Caco-2 (cell line): Measurements from ENCODE around the gene KIF18B. TPM values are rescaled to one million over a fixed set of nuclear protein-coding genes. Genes with fewer than 3 reads are reported as not detected.

Source experiments
- BruUV-seq: library from RNA; stranded (reverse); fragments of 400-500 nt; replicated peaks from 2 replicates; lab custom pipeline; 2021; lab: Mats Ljungman, UMichigan
- CTCF ChIA-PET: fragments of 300-600 bp; sonication (Branson Sonifier 250); formaldehyde crosslinking; loops from one replicate; lab custom pipeline; 2022; ENCODE audit warnings: antibody characterized with exemption; lab: Charles Lee
- POLR2A ChIA-PET: fragments of 300-600 bp; sonication (Branson Sonifier 250); formaldehyde crosslinking; loops from one replicate; lab custom pipeline; 2022; ENCODE audit warnings: antibody characterized with exemption; lab: Charles Lee
- DNase-seq, 2 experiments: peaks; one replicate each; pipeline versions ENCODE4 v3.0.0 to v3.0.0-alpha.2; 2020 to 2022
- H3K27me3 ChIP-seq: replicated peaks from 2 replicates; pipeline ENCODE4 v1.6.0; 2011; ENCODE audit warnings: low read length; ENCODE audit not compliant: control insufficient read depth, insufficient read depth
- H3K36me3 ChIP-seq: 2 replicates; pipeline ENCODE4 v1.5.1; 2011; ENCODE audit warnings: low read length; ENCODE audit not compliant: control insufficient read depth, insufficient read depth
- H3K4me1 ChIP-seq: fragments of 250-450 bp; sonication (Bioruptor Pico); 2 replicates; pipeline ENCODE4 v1.5.1; 2020; ENCODE audit warnings: mild to moderate bottlenecking
- H3K4me3 ChIP-seq: 2 replicates; pipeline ENCODE4 v1.5.1; 2011; ENCODE audit warnings: low read depth, mild to moderate bottlenecking, control low read depth, low read length
- H3K9me3 ChIP-seq: fragments of 250-450 bp; sonication (Bioruptor Pico); 2 replicates; pipeline ENCODE4 v1.5.1; 2020; ENCODE audit warnings: mild to moderate bottlenecking, moderate library complexity
- H3K27ac Mint-ChIP-seq: one replicate; pipeline ENCODE4 v1.8.0; 2022; ENCODE audit warnings: mixed read lengths; ENCODE audit not compliant: unreplicated experiment
- H3K27me3 Mint-ChIP-seq: one replicate; pipeline ENCODE4 v1.8.0; 2022; ENCODE audit warnings: mixed read lengths; ENCODE audit not compliant: insufficient read depth, unreplicated experiment
- H3K36me3 Mint-ChIP-seq: one replicate; pipeline ENCODE4 v1.8.0; 2022; ENCODE audit warnings: mild to moderate bottlenecking, mixed read lengths; ENCODE audit not compliant: insufficient read depth, unreplicated experiment
- H3K4me1 Mint-ChIP-seq: one replicate; pipeline ENCODE4 v1.8.0; 2022; ENCODE audit warnings: low read depth, mixed read lengths; ENCODE audit not compliant: unreplicated experiment
- H3K4me3 Mint-ChIP-seq: one replicate; pipeline ENCODE4 v1.8.0; 2022; ENCODE audit warnings: mild to moderate bottlenecking, moderate library complexity, mixed read lengths; ENCODE audit not compliant: unreplicated experiment
- H3K9me3 Mint-ChIP-seq: one replicate; pipeline ENCODE4 v1.8.0; 2022; ENCODE audit warnings: mixed read lengths; ENCODE audit not compliant: unreplicated experiment
- intact Hi-C: fragments of 100-400 bp; cut with micrococcal nuclease; formaldehyde crosslinking; loops from one replicate; pipeline ENCODE4 v1.10.0; 2022; ENCODE audit not compliant: unreplicated experiment
- total RNA-seq: library from RNA; stranded (reverse); gene quantifications from 2 replicates; pipeline ENCODE4 v1.2.3, GENCODE V29; 2022
- TF ChIP-seq, protein P1 (sequence below), 2 experiments: fragments of 200-600 bp in 1 of 2; IDR thresholded peaks; 1 replicate in 1 of 2; 2 replicates in 1 of 2; pipeline versions ENCODE4 v1.5.1 to v1.8.0; 2011 to 2022; ENCODE audit warnings: antibody characterized with exemption in 1 of 2, control low read depth in 1 of 2, inconsistent platforms in 1 of 2, low read depth in 1 of 2, low read length in 1 of 2, mild to moderate bottlenecking in 1 of 2, moderate library complexity in 1 of 2; ENCODE audit not compliant: insufficient read depth in 1 of 2, severe bottlenecking in 1 of 2, unreplicated experiment in 1 of 2

Gene KIF18B
- total RNA-seq, 1 experiment from 2014 or later, result 68.4 TPM

- H3K27ac Mint-ChIP-seq, result peak overlapping the region; percentile 91
- TF ChIP-seq, protein P1, sequence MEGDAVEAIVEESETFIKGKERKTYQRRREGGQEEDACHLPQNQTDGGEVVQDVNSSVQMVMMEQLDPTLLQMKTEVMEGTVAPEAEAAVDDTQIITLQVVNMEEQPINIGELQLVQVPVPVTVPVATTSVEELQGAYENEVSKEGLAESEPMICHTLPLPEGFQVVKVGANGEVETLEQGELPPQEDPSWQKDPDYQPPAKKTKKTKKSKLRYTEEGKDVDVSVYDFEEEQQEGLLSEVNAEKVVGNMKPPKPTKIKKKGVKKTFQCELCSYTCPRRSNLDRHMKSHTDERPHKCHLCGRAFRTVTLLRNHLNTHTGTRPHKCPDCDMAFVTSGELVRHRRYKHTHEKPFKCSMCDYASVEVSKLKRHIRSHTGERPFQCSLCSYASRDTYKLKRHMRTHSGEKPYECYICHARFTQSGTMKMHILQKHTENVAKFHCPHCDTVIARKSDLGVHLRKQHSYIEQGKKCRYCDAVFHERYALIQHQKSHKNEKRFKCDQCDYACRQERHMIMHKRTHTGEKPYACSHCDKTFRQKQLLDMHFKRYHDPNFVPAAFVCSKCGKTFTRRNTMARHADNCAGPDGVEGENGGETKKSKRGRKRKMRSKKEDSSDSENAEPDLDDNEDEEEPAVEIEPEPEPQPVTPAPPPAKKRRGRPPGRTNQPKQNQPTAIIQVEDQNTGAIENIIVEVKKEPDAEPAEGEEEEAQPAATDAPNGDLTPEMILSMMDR (IDR thresholded peaks at IDR 0.05; ENCODE audit: insufficient read depth in 1 of 2, low read depth in 1 of 2, low read length in 1 of 2, severe bottlenecking in 1 of 2, unreplicated experiment in 1 of 2), result no peak
- H3K4me3 Mint-ChIP-seq, result no peak overlapping the region
- Histone ChIP-seq H3K9me3 (no peaks in the 10 kb centered on the region; the same call in 1 of the 2 replicates), H3K36me3 (no peaks in the 10 kb centered on the region; the same call in 1 of the 2 replicates), H3K4me3 (no peak overlapping the region), H3K27me3 (no peaks in the 10 kb centered on the region), H3K4me1 (peaks cover 30% of the 10 kb centered on the region)
- H3K4me1 Mint-ChIP-seq, result peaks cover 36% of the 10 kb centered on the region
- no peaks in the 10 kb centered on the region for H3K27me3 Mint-ChIP-seq
- no peak for DNase-seq
- BruUV-seq, result no TSS peak
- H3K36me3 Mint-ChIP-seq, result peaks cover 77% of the 10 kb centered on the region
- intact Hi-C loops, result no loop called here
- ChIA-PET POLR2A (no interaction called here), CTCF (interaction anchor here (2.0 kb wide), 1 partner anchor 22 kb away, joined by 5 read pairs; no protein-coding TSS in a partner anchor)
- H3K9me3 Mint-ChIP-seq, result no peaks in the 10 kb centered on the region
These were observed 5.1 kb downstream of the KIF18B start for GRCh38 chr17:44942456-44942855.

DNA sequence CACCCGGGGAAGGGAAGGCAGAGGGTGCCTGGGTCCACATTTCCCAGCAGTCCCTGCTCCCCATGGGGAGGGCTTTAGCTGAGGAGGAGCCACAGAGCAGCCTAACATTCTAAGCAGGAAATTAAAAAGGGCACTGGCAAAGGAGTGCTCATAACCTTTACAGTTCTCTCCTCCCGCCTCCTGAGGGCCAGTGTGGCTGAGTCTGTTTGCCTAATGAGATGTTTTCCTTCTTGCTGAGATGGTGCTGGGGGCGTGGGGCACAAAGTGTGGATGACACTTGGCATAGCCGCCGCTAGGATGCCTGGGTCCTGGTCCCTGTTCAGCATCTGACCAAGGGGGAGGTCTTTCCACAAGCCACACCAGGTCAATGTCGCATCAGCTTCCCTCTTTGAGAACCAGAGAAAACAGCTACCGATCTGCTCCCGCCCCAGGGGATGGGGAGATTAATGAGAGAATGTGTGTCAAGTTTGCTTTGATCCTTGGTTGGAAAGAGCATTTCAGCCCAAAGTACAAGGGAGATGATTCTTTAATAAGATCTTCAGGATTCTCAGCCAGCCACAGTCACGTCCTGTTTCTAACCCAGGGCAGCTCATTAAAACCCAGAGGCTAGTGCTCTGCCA, 5.8 kb downstream of the KIF18B start:
- ChIA-PET POLR2A (interaction anchor here (0.5 kb wide), 1 partner anchor 417 kb away, joined by 5 read pairs; no protein-coding TSS in a partner anchor), CTCF (interaction anchor here (0.7 to 2.0 kb wide), 2 partner anchors 21 to 24 kb away, joined by 4 to 5 read pairs; no protein-coding TSS in a partner anchor)
- H3K36me3 ChIP-seq, result no peaks in the 10 kb centered on the region; the same call in 1 of the 2 replicates
- peaks cover 75% of the 10 kb centered on the region for H3K36me3 Mint-ChIP-seq
- BruUV-seq, result no TSS peak
- no peaks in the 10 kb centered on the region; the same call in 1 of the 2 replicates for H3K9me3 ChIP-seq
- TF ChIP-seq, protein P1 (IDR thresholded peaks at IDR 0.05; ENCODE audit: insufficient read depth in 1 of 2, low read depth in 1 of 2, low read length in 1 of 2, severe bottlenecking in 1 of 2, unreplicated experiment in 1 of 2), result no peak
- H3K9me3 Mint-ChIP-seq, result no peaks in the 10 kb centered on the region
- no peaks in the 10 kb centered on the region for H3K27me3 ChIP-seq
- peaks cover 36% of the 10 kb centered on the region for H3K4me1 Mint-ChIP-seq
- peak; percentile 47 to 58 for DNase-seq
- H3K4me3 ChIP-seq, result no peak overlapping the region
- peaks cover 30% of the 10 kb centered on the region for H3K4me1 ChIP-seq
- intact Hi-C loops, result no loop called here
- peak overlapping the region; percentile 22 for H3K4me3 Mint-ChIP-seq
- H3K27me3 Mint-ChIP-seq, result no peaks in the 10 kb centered on the region
- peak overlapping the region; percentile 91 for H3K27ac Mint-ChIP-seq

DNA sequence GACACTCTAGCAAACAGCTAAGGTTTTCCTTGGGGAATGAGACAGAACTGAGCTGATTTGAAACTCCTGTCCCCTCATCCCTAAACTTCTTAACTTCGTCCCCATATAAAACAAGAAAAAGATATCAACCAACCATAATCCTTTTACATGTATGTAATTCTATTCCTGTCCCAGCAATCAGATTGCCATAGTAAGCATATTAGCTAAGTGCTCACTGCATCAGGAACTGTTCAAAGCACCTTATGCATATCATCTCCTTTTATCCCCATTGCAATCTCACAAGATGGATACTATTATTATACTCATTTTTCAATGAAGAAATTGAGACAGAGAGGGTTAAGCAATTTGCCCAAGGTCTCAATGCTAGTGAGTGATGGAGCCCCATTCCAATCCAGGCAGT, 6.8 kb downstream of the KIF18B start:
- TF ChIP-seq, protein P1 (IDR thresholded peaks at IDR 0.05; ENCODE audit: insufficient read depth in 1 of 2, low read depth in 1 of 2, low read length in 1 of 2, severe bottlenecking in 1 of 2, unreplicated experiment in 1 of 2), result no peak
- peaks cover 36% of the 10 kb centered on the region for H3K4me1 Mint-ChIP-seq
- no peaks in the 10 kb centered on the region for H3K9me3 Mint-ChIP-seq
- no peak for DNase-seq
- Histone ChIP-seq H3K36me3 (no peaks in the 10 kb centered on the region; the same call in 1 of the 2 replicates), H3K27me3 (no peaks in the 10 kb centered on the region), H3K4me1 (peaks cover 30% of the 10 kb centered on the region), H3K4me3 (no peak overlapping the region), H3K9me3 (no peaks in the 10 kb centered on the region; the same call in 1 of the 2 replicates)
- ChIA-PET CTCF (interaction anchor here (0.5 to 1.4 kb wide), 2 partner anchors 12 to 27 kb away, joined by 3 to 5 read pairs; partner anchors contain the start of gene C1QL1), POLR2A (interaction anchor here (0.6 to 0.8 kb wide), 2 partner anchors 71 to 120 kb away, joined by 4 to 8 read pairs; no protein-coding TSS in a partner anchor)
- no peaks in the 10 kb centered on the region for H3K27me3 Mint-ChIP-seq
- intact Hi-C loops, result no loop called here
- H3K4me3 Mint-ChIP-seq, result peak overlapping the region; percentile 56
- H3K27ac Mint-ChIP-seq, result peak overlapping the region; percentile 91
- peaks cover 79% of the 10 kb centered on the region for H3K36me3 Mint-ChIP-seq
- BruUV-seq, result TSS peak; percentile 80
